Measurements from ENCODE around the gene CCAR1.

DNA sequence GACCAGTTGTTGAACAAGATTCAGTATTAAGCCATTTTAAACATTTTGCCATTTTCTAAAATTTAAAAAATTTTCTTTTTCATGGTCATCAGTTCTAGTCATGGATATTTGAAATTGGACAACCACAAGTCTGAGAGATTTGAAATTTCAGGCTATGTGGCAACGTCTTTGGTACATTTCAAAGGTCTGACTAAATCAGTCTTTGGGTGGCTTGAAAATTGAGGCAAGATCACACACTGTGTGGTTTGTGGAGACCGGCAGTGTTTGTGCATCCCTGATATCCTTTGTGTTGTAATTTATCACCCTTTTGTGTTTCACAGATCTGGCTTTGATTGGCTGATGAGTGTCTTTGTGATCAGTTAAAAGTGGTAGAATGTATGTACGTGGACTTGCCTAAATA is 35.7 kb downstream of the CCAR1 start:
- TF ChIP-seq, protein P1, sequence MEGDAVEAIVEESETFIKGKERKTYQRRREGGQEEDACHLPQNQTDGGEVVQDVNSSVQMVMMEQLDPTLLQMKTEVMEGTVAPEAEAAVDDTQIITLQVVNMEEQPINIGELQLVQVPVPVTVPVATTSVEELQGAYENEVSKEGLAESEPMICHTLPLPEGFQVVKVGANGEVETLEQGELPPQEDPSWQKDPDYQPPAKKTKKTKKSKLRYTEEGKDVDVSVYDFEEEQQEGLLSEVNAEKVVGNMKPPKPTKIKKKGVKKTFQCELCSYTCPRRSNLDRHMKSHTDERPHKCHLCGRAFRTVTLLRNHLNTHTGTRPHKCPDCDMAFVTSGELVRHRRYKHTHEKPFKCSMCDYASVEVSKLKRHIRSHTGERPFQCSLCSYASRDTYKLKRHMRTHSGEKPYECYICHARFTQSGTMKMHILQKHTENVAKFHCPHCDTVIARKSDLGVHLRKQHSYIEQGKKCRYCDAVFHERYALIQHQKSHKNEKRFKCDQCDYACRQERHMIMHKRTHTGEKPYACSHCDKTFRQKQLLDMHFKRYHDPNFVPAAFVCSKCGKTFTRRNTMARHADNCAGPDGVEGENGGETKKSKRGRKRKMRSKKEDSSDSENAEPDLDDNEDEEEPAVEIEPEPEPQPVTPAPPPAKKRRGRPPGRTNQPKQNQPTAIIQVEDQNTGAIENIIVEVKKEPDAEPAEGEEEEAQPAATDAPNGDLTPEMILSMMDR (IDR thresholded peaks at IDR 0.05; ENCODE audit: low read depth, low read length) = no peak
- TF ChIP-seq EZH2phosphoT487 (IDR thresholded peaks at IDR 0.05; ENCODE audit: low read depth) = no peak

Measured in OCI-LY3 (cell line).